Right forelimb (tissue), 1 donor: ENCODE data around the gene BMPR1A.

Source experiments
- DNase-seq: peaks from one replicate; pipeline ENCODE4 v3.0.0-alpha.2; 2018

Gene BMPR1A

DNA sequence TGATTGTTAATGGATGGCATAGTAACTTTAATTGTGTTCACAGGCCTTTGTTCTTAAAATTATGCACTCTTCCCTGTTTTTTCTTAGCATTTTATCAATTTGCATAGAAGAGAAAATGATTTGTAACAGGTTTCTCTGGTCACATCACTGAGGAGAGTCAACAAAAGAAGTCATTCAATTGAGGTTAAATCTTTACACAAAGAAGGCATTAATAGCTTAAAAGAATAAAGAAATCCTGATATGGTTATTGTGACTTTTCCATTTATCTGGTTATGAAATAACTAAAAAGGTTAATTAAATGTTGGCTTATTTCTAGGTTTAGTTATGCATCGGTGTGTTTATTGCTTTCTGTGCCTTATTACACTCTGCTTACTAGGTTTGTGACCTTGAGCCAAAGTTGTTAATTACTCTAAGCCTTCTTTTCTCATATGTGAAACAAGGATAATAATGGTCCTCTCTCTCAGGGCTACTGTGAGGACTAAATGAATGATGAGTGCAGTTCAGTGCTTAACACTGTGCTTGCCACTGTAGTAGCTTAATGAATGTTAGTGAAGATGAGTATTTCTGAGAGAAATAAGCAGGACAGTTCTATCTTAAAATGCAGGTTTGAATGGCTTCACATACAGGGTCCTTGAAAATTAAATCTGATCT lies 12.1 kb downstream of the BMPR1A start:
- DNase-seq: no peak

DNA sequence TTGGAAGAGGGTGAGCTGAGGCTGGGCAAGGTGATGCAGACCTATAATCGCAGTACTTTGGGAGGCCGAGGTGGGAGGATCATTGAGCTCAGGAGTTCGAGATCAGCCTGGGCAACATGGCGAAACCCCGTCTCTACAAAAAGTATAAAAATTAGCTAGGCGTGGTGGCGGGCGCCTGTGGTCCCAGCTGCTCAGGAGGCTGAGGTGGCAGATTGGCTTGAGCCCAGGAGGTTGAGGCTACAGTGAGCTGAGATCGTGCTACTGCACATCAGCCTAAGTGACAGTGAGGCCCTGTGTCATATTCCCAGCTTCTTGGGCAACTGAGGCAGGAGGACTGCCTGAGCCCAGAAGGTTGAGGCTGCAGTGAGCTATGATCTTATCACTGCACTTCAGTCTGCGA lies 13.6 kb downstream of the BMPR1A start:
- DNase-seq: no peak

DNA sequence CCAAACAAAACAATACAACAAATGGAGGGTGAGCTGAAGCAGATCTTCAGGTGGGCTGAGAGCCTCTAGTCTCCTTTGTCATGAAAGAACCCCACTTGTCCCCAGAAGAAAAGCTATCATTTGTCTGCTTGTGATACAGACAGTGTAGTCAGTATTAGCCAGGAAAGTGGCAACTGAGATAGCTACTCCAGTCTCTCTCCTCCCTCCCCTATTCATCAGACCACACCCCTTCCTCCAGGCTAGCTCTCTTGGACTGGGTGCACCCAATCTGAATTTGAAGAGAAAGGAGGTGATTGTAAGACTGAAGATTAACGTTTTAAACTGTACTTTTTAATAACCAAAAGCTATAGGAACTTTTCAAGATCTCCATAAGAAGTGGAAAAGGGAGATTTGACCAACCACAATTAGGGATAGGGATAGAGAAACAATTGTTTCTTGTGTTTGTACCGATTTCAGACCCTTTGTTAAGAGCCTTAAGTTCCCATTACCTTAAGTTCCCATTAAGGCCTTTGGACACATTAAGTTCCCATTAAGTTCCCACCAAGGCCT lies 14.1 kb downstream of the BMPR1A start:
- DNase-seq: no peak

DNA sequence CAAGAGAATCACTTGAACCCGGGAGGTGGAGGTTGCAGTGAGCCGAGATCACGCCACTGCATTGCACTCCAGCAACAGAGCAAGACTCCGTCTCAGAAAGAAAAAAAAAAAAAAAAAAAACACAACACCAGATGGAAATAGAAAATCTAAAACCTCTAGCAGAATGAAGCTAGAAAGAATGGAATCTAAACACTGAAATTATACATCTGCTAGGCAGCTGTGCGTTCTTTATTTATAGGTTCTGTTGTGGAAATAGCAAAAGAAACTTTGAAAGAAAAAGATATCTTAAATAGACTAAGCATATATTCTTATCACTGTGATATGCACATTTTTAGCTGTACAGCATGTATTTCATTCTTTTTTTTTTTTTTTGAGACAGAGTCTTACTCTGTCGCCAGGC lies 17.1 kb downstream of the BMPR1A start:
- no peak for DNase-seq

DNA sequence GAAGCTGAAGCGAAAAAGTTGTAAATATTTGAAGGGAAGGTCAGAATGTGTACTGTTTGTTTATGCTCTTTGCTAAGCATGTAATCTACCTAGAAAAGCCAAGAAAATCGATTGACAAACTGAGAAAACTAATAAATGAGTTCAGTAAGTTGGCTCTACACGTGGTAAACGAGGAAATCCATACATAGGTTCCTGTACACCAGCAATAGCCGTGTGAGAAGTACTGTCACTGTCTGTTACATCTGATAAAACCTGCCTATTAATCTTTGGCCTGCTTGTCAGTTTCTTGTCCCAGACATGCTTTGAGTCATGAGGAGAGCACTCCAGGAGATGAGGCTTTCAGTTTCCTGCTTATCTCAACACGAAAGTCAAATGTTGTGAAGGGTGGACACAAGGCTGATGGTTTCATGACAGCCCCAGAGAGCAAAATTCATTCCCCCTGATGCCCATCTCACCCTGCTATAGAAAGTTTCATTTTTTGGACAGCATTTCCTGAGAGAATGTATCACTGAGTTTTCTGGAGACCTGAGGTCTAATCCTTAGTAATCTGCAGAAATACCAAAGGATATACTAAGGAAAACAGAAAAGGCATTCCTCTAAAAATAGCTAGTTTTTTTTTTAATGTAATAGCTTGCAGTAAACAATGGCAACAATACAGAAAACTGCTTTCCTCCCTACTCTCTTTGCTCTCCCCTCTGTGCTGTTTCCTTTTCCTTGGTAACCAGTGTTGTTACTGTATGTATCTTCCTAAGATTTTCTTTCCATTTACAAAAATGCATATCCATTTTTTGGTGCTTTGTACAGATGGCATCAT lies 18.8 kb downstream of the BMPR1A start:
- DNase-seq: no peak

DNA sequence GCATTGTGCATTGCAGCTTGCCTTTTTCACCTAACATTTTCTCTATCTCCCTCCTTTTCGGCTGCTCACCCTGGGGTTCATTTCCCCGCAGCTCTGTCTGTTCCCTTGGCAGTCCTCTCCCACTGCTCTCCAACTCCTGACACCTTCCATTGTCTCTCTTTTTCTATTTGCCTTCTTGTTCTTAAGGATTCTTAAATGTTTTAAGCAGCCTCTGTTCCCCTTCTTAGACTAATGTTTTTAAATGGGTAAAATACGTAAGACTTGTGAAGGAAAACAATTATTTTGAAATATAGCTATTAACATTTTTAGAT lies 19.4 kb downstream of the BMPR1A start:
- no peak for DNase-seq

DNA sequence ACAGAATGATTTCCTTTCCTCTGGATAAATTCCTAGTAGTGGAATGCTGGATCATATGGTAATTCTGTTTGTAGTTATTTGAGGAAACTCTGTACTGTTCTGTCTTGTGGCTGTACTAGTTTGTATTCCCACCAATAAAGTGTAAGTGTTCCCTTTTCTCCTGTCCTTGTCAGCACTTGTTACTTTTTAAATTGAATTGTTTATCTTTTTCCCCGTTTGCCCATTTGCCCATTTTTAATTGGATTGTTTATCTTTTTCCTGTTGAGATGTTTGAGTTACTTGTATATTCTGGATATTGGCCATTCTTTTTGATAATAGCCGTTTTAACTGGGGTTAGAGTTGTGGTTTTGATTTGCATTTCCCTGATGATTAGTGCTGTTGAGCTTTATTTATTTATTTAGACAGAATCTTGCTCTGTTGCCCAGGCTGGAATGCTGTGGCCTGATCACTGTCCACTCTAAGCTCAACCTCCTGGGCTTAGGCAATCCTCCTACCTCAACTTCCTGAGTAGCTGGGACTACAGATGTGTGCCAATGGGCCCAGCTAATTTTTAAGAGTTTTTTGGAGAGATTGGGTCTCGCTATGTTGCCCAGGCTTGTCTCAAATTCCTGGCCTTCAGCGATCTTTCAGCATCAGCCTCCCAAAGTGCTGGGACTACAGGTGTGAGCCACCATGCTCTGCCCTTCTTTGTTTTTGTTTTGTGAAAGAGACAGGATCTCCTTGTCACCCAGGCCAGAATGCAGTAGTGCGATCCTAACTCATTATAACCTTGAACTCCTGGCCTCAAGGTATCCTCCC lies 23.0 kb downstream of the BMPR1A start:
- no peak for DNase-seq

DNA sequence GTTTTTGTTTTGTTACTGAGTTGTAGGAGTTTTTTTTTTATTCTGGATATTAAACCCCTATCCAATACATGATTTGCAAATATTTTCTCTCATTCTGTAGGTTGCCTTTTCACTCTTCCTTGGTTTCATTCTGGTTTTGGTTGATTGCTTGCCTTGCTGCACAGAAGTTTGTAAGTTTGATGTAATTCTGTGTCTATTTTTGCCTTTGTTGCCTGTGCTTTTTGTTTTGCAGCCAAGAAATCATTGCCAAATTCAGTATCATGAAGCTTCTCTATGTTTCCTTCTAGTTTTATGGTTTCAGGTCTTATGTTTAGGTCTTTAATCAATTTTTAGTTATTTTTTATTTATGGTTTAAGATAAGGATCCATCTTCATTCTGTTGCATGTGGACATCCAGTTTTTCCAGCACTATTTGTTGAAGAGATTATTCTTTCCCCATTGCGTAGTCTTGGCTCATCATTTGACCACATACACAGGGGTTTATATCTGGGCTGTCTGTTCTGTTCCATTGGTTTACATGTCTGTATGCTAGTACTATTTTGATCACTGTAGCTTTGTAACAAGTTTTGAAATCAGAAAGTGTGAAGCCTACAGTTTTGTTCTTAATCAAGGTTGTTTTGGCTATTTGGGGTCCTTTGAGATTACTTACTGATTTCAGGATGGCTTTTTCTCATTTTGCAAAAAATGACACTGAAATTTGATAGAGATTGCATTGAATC lies 26.4 kb downstream of the BMPR1A start:
- DNase-seq: no peak

DNA sequence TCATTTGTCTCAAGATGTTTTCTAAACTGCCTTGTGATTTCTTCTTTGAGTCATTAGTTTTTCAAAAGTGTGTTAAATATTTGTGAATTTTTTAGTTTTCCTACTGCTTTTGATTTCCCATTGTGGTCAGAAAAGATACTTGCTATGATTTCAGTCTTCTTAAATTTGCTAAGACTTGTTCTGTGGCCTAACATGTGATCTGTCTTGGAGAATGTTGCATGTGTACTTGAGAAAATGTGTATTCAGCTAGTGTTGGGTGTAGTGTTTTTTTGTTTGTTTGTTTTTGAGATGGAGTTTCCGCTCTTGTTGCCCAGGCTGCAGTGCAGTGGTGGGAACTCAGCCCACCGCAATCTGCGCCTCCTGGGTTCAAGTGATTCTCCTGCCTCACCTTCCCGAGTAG lies 28.6 kb downstream of the BMPR1A start:
- no peak for DNase-seq

DNA sequence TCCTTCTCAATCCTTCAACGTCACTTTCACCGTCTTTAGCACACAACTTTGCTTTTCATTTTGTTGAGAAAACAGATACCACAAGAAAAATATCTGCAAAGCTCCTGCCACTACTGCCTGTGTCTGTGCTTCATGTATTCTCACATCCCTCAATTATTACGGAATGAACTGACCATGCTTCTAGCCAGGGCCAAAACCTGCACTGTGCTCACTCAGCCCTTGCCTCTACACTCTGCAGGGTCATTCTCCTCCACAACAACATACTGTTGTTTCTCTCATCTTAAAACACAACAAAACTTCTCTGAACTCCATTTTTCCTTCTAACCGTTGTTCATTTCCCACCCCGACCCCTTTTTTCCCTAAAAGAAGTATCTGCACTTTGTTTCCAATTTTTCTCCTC lies 29.5 kb downstream of the BMPR1A start:
- no peak for DNase-seq

DNA sequence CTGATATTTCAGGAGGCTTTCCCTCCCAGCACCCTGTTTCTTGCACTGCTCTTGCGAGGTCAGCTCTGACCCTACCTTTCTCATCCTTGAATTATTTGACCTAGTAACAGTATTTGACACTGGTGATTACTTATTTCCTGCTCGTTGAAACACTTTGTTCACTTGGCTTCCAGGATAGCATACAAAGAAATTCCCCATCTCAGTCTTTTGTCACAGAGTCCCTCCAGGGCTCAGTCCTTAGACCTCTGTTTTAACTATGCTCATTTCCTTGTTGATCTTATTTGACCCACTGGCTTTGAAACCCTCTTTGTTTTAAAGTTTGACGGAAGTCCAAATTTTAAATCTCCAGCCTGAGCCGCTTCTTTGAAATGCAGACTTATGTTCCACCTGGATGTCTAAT lies 29.9 kb downstream of the BMPR1A start:
- no peak for DNase-seq

DNA sequence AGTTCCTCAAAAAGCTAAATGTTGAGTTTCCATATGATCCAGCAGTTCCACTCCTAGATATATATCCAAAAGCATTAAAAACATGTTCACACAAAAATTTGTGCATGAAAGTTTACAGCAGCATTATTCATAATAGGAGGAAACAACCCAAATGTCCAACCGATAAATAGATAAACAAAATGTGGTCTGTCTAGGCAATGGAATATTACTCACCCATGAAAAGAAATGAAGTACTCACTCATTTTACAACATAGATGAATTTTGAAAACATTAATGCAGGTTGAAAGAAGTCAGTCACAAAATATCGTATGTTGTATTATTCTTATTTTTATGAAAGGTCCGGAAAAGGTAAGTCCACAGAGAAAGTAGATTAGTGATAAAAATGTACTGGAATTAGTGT lies 34.0 kb downstream of the BMPR1A start:
- DNase-seq: no peak

DNA sequence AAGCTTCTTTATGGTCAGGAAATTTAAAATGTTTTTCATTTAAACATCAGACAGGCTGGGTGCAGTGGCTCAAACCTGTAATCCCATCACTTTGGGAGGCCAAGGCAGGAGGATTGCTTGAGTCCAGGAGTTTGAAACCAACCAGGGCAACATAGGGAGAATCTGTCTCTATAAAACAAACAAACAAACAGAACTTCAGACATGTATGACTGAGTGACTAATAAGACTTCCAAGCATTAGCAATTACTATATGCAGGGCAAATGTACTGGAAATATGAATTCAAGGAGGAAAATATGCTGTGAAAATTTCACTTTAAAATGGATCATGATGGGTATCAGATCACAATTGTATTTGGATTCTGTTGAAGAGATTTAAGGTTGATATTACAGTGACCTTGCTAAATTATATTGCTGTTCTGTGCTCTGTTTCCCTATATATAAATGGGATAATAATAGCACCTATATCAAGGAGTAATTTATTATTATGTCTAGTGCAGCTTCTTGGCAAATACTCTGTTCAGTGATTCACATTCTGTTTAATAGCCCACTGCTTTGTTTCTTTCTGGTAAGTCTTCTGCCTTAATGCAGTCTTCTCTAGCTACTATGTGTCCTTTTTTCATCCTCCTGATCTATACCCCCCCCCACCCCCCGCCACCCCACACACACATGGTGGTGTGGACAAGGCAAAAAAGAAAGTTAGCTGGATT lies 36.2 kb downstream of the BMPR1A start:
- DNase-seq: no peak

DNA sequence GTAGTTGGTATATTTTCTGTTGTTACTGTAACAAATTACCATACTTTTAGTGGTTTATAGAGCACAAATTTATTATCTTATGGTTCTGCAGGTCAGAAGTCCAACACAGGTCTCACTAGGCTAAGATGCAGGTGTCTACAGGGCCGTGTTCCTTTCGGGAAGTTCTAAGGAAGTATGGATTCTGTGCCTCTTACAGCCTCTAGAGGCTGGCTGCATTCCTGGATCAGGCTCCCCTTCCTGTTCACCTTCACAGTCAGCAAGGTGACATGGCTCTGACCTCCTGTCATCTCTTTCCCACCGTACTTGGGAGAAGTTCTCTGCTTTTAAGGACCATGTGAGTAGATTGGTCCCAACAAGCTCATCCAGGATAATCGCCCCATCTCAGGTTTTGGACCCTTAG lies 37.3 kb downstream of the BMPR1A start:
- DNase-seq: no peak

DNA sequence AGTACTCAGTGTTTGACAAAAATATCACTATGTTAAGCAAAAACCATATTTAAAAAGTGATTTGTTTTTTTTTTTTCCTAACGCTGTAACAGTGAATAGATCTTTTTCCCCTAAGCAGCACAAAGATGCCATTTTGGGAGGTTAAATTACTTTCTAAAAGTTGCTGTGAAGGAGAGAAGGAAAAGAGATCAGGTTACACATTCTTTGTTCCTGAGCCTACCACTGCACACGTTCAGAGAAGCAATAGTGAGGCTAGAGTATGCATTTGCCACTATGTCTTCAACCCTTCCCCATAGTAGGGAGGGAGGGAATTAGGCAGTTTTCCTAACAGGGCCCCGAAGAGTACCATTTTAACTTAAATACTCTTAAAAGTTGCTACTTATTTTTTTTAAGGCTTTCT lies 38.9 kb downstream of the BMPR1A start:
- DNase-seq: no peak

DNA sequence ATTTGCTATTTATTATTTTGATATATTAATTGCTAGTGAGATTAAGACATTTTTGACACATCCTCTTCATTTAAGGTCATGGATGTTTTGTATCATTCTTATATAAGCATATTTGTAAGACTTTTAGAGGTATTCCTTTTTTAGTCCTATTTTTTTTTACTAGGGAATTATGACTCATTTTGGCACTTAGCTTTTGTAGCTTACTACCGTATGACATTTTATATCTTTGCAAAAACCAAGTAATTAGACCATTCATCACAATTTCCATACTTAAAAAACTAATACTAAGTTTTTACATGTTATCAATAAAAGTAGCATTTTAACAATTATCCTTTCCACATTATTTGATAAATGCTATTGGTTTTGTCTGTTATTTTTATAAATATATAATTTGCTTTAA lies 41.6 kb downstream of the BMPR1A start:
- no peak for DNase-seq

DNA sequence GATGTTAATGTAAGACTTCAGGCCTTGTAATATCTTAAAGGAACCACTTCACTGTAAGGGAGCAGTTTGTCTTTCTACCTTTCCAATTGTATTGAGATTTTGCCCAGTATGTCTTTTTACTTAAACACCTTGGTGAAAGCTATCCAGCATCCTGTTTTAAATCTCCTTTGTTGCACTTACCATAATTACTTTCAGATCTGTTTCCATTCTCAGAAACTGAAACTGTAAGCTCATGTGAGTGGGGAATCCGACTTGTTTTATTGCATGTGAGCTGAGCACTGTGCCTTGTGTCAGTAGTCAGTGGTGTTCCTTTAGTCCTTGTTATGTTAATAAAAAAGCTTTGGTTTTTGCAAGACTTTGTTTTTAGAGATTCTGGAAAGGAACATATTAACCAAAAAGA lies 42.2 kb downstream of the BMPR1A start:
- no peak for DNase-seq

DNA sequence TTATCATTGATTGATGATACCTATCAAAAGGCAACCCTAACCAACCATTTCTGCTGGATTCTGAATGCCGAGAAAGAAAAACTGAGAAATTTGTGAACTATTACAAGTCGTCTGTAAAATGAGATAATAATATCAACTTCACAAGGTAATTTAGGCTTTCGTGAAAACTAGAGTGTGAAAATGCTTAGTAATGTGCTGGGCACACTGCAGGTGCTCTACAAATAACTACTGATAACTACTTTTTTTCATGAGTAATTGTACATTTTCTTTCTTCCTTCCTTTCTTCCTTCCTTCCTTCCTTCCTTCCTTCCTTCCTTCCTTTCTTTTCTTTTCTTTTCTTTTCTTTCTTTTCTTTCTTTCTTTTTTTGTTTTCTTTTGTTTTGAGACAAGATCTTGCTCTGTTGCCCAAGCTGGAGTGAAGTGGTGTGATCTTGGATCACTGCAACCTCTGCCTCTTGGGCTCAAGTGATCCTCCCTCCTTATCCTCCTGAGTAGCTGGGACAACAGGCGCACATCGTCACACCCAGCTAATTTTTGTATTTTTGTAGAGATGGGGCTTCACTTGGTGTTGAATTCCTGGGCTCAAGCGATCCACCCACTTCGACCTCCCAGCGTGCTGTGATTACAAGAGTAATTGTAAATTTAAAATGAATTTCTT lies 42.9 kb downstream of the BMPR1A start:
- DNase-seq: no peak

DNA sequence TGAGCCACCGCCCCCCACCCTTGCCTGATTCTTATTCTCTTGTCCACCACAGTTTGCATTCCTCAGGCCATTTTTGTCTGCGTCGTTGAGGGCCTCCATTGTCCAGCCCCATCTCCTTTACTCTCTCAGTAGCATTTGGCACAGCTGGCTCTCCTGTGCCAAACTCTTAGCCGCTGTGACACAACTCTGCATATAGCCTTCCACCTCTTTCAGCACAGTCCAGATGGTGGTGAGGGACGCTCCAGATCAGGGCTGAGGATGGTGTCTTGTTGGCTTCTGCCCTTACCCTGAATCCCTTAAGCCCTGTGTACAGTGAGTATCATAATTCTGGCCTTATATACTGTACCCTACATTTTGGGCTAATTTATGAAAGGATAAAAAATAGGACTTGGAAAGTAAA lies 45.6 kb downstream of the BMPR1A start:
- no peak for DNase-seq

DNA sequence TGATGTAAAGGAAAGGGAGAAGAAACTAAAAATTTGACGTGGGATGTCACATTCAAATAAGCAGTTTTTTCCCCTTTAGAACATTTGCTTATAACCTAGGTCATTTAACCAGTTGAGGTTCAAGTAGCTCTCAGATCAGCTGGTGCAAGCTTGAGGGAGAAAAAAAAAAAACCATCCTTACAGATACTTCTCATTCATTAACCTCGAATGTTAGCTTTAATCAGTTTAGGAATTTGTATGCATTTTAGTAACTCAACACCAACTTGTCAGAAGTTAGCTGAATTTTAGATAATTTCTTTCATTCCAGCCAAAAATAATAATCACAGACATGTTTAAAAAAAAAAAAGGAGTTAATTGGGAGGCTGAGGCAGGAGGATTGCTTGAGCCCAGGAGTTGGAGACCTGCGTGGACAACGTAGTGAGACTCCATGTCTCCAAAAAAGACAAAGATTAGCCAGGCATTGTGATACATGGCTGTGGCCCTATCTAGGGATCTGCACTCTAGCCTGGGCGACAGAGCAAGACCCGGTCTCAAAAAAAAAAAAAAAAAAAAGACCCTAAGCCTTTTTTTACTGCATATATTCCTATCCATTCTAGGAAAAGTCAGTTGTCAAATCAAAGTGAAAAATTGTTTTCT lies 46.2 kb downstream of the BMPR1A start:
- DNase-seq: no peak

DNA sequence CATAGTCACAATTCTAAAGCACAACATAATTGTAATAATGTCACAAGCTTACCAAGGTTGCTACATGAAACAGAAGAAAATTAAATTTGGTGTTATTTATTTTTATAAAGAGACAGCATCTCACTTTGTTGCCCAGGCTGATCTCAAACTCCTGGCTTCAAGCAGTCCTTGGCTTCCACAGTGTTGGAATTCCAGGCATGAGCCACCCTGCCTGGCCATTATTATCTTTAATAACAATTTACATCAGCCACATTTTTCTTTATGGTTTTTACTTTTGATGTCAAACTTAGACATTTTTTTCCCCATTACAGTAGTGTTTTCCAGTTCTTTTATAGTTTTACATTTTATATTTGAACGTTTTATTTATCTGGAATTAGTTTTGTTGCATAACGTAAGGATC lies 46.7 kb downstream of the BMPR1A start:
- DNase-seq: no peak
